ENCODE results near the gene JOSD1.

DNA sequence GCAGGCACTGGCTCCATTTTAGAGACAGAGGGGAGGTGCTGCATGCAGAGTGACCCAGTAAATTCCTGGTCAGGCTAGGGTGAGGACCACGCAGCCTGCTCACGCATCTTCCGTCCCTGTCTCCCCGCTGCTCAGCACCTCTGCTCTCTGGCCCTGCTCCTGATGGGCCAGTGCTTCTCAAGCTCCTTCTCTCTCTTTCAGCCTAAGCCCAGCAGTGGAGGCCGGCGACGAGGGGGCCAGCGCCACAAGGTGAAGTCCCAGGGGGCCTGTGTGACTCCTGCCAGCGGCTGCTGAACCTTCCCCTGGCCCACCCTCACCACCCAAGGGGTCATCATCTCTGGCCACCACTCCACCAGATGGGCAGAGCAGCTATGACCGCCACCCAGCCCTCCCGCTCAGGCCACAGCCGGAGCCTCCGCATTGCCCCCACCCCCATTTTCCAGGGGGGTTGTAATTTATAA is 29.7 kb upstream of the JOSD1 start:
- TF ChIP-seq, protein P1, sequence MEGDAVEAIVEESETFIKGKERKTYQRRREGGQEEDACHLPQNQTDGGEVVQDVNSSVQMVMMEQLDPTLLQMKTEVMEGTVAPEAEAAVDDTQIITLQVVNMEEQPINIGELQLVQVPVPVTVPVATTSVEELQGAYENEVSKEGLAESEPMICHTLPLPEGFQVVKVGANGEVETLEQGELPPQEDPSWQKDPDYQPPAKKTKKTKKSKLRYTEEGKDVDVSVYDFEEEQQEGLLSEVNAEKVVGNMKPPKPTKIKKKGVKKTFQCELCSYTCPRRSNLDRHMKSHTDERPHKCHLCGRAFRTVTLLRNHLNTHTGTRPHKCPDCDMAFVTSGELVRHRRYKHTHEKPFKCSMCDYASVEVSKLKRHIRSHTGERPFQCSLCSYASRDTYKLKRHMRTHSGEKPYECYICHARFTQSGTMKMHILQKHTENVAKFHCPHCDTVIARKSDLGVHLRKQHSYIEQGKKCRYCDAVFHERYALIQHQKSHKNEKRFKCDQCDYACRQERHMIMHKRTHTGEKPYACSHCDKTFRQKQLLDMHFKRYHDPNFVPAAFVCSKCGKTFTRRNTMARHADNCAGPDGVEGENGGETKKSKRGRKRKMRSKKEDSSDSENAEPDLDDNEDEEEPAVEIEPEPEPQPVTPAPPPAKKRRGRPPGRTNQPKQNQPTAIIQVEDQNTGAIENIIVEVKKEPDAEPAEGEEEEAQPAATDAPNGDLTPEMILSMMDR (IDR thresholded peaks at IDR 0.05): no peak
- TF ChIP-seq EZH2 (IDR thresholded peaks at IDR 0.05; ENCODE audit: borderline replicate concordance, insufficient read depth, low read depth, low read length, poor library complexity, severe bottlenecking): no peak
